NCI-H524 (cell line): Measurements from ENCODE around the gene ISG20.
A peak's percentile ranks its signal among the peaks of the same experiment; 100 is the strongest.
"Not testable (repeated sequence)": the region's sequence is repeated elsewhere in the genome, so short reads cannot be mapped to it uniquely, and the experiment has no call there.

Experiments
- DNase-seq, 2 experiments: peaks; one replicate each; lab custom pipeline; 2025; lab: John Stamatoyannopoulos, UW

ISG20 gene

GRCh38 chr15:88636050-88636449 is 2.8 kb upstream of the ISG20 start:
- DNase-seq = no peak

GRCh38 chr15:88636654-88637053 is 2.2 kb upstream of the ISG20 start:
- no peak for DNase-seq

GRCh38 chr15:88637436-88637835 is 1.4 kb upstream of the ISG20 start:
- no peak for DNase-seq

- no peak for DNase-seq
Measured at GRCh38 chr15:88637841-88638625, 783 bp upstream of the ISG20 start.

GRCh38 chr15:88641959-88642452 is 3.2 kb downstream of the ISG20 start:
- no peak for DNase-seq

- not testable (repeated sequence) for DNase-seq
Measured at GRCh38 chr15:88642514-88642913, 3.7 kb downstream of the ISG20 start.

GRCh38 chr15:88644741-88645140 is 5.9 kb downstream of the ISG20 start:
- no peak for DNase-seq

- DNase-seq = no peak
Measured at GRCh38 chr15:88645171-88646087, 6.6 kb downstream of the ISG20 start.

- no peak for DNase-seq
Measured at GRCh38 chr15:88646088-88646405, 7.2 kb downstream of the ISG20 start.

GRCh38 chr15:88646951-88647350 is 8.1 kb downstream of the ISG20 start:
- no peak for DNase-seq

- DNase-seq = no peak
Measured at GRCh38 chr15:88647351-88648105, 8.7 kb downstream of the ISG20 start.

GRCh38 chr15:88648357-88649214 is 9.8 kb downstream of the ISG20 start:
- DNase-seq = no peak

- DNase-seq = no peak
Measured at GRCh38 chr15:88649286-88649733, 10.5 kb downstream of the ISG20 start.

- DNase-seq = no peak
Measured at GRCh38 chr15:88649753-88650551, 11.1 kb downstream of the ISG20 start.

- no peak for DNase-seq
Measured at GRCh38 chr15:88650556-88650955, 11.7 kb downstream of the ISG20 start.

- DNase-seq = no peak
Measured at GRCh38 chr15:88651136-88651732, 12.4 kb downstream of the ISG20 start.

GRCh38 chr15:88651971-88652370 is 13.2 kb downstream of the ISG20 start:
- DNase-seq = no peak

GRCh38 chr15:88652456-88653199 is 13.8 kb downstream of the ISG20 start:
- peak in 1 of 2 experiments; percentile 14 for DNase-seq
